ENCODE data around the gene CARD11. TPM values are rescaled to one million over a fixed set of nuclear protein-coding genes. Genes with fewer than 3 reads are reported as not detected.

CARD11 gene
- total and polyA plus RNA-seq, 2 experiments from 2014 or later = 17.7 to 29.0 TPM

- Histone ChIP-seq H2AFZ (no peak overlapping the region), H3K4me1 (ENCODE audit: insufficient read depth) (no peaks in the 10 kb centered on the region), H3K36me3 (ENCODE audit: insufficient read depth) (no peaks in the 10 kb centered on the region), H3K4me2 (no peak overlapping the region), H3K9me2 (ENCODE audit: insufficient read depth) (no peaks in the 10 kb centered on the region), H3K79me2 (replicated peaks; ENCODE audit: insufficient read depth) (no peaks in the 10 kb centered on the region), H3F3A (replicated peaks; ENCODE audit: low read depth) (no peaks in the 10 kb centered on the region), H3K27me3 (ENCODE audit: insufficient read depth) (no peaks in the 10 kb centered on the region), H4K20me1 (replicated peaks; ENCODE audit: insufficient read depth) (no peaks in the 10 kb centered on the region), H3K27ac (ENCODE audit: low read depth) (no peak overlapping the region), H3K4me3 (no peak overlapping the region)
- ATAC-seq (no peak), DNase-seq (ENCODE audit: low spot score) (no peak)
- Mint-ChIP-seq H3K9me3 (peaks cover 32% of the 10 kb centered on the region), H3K27ac (no peak overlapping the region), H3K27me3 (ENCODE audit: insufficient read depth, low read depth, poor library complexity) (peaks cover 14% of the 10 kb centered on the region), H3K4me3 (no peak overlapping the region), H3K36me3 (ENCODE audit: low read depth) (peaks cover 17% of the 10 kb centered on the region), H3K4me1 (no peaks in the 10 kb centered on the region)
- TF ChIP-seq EZH2 (IDR thresholded peaks at IDR 0.05; ENCODE audit: low read depth, unreplicated experiment) (no peak), POLR2AphosphoS5 (IDR thresholded peaks at IDR 0.05; ENCODE audit: low read depth) (no peak), CREB1 (CRISPR knock-in tag; IDR thresholded peaks at IDR 0.05; ENCODE audit: low read depth) (no peak), EZH2phosphoT487 (IDR thresholded peaks at IDR 0.05; ENCODE audit: unreplicated experiment) (no peak), ZNF331 (CRISPR knock-in tag; IDR thresholded peaks at IDR 0.05; ENCODE audit: low read depth) (no peak), ZNF114 (CRISPR knock-in tag; IDR thresholded peaks at IDR 0.05) (no peak)
- TF ChIP-seq, protein P1, sequence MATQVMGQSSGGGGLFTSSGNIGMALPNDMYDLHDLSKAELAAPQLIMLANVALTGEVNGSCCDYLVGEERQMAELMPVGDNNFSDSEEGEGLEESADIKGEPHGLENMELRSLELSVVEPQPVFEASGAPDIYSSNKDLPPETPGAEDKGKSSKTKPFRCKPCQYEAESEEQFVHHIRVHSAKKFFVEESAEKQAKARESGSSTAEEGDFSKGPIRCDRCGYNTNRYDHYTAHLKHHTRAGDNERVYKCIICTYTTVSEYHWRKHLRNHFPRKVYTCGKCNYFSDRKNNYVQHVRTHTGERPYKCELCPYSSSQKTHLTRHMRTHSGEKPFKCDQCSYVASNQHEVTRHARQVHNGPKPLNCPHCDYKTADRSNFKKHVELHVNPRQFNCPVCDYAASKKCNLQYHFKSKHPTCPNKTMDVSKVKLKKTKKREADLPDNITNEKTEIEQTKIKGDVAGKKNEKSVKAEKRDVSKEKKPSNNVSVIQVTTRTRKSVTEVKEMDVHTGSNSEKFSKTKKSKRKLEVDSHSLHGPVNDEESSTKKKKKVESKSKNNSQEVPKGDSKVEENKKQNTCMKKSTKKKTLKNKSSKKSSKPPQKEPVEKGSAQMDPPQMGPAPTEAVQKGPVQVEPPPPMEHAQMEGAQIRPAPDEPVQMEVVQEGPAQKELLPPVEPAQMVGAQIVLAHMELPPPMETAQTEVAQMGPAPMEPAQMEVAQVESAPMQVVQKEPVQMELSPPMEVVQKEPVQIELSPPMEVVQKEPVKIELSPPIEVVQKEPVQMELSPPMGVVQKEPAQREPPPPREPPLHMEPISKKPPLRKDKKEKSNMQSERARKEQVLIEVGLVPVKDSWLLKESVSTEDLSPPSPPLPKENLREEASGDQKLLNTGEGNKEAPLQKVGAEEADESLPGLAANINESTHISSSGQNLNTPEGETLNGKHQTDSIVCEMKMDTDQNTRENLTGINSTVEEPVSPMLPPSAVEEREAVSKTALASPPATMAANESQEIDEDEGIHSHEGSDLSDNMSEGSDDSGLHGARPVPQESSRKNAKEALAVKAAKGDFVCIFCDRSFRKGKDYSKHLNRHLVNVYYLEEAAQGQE (IDR thresholded peaks at IDR 0.05; ENCODE audit: unreplicated experiment) = no peak
Measured at GRCh38 chr7:2986561-2986960, 57.1 kb downstream of the CARD11 start.

GRCh38 chr7:2985866-2986265 lies 57.8 kb downstream of the CARD11 start:
- H3K36me3 ChIP-seq (ENCODE audit: insufficient read depth) = no peaks in the 10 kb centered on the region
- Mint-ChIP-seq H3K27ac (no peak overlapping the region), H3K9me3 (peaks cover 27% of the 10 kb centered on the region), H3K36me3 (ENCODE audit: low read depth) (peaks cover 13% of the 10 kb centered on the region), H3K27me3 (ENCODE audit: insufficient read depth, low read depth, poor library complexity) (peaks cover 16% of the 10 kb centered on the region), H3K4me1 (no peaks in the 10 kb centered on the region), H3K4me3 (no peak overlapping the region)
- H3K9me2 ChIP-seq (ENCODE audit: insufficient read depth) = no peaks in the 10 kb centered on the region
- no peak overlapping the region for H3K27ac ChIP-seq (ENCODE audit: low read depth)
- ATAC-seq (no peak), DNase-seq (ENCODE audit: low spot score) (no peak)
- H3K4me2 ChIP-seq = no peak overlapping the region
- H3K4me3 ChIP-seq = no peak overlapping the region
- H2AFZ ChIP-seq = no peak overlapping the region
- H3K27me3 ChIP-seq (ENCODE audit: insufficient read depth) = no peaks in the 10 kb centered on the region
- no peaks in the 10 kb centered on the region for H4K20me1 ChIP-seq (replicated peaks; ENCODE audit: insufficient read depth)
- no peaks in the 10 kb centered on the region for H3F3A ChIP-seq (replicated peaks; ENCODE audit: low read depth)
- H3K4me1 ChIP-seq (ENCODE audit: insufficient read depth) = no peaks in the 10 kb centered on the region
- H3K79me2 ChIP-seq (replicated peaks; ENCODE audit: insufficient read depth) = no peaks in the 10 kb centered on the region
- TF ChIP-seq NANOG (IDR thresholded peaks at IDR 0.05; ENCODE audit: borderline replicate concordance) (no peak), POLR2AphosphoS5 (IDR thresholded peaks at IDR 0.05; ENCODE audit: low read depth) (no peak), ZNF331 (CRISPR knock-in tag; IDR thresholded peaks at IDR 0.05; ENCODE audit: low read depth) (no peak)
- TF ChIP-seq, protein P1 (IDR thresholded peaks at IDR 0.05; ENCODE audit: unreplicated experiment) = no peak
- TF ChIP-seq, protein P2, sequence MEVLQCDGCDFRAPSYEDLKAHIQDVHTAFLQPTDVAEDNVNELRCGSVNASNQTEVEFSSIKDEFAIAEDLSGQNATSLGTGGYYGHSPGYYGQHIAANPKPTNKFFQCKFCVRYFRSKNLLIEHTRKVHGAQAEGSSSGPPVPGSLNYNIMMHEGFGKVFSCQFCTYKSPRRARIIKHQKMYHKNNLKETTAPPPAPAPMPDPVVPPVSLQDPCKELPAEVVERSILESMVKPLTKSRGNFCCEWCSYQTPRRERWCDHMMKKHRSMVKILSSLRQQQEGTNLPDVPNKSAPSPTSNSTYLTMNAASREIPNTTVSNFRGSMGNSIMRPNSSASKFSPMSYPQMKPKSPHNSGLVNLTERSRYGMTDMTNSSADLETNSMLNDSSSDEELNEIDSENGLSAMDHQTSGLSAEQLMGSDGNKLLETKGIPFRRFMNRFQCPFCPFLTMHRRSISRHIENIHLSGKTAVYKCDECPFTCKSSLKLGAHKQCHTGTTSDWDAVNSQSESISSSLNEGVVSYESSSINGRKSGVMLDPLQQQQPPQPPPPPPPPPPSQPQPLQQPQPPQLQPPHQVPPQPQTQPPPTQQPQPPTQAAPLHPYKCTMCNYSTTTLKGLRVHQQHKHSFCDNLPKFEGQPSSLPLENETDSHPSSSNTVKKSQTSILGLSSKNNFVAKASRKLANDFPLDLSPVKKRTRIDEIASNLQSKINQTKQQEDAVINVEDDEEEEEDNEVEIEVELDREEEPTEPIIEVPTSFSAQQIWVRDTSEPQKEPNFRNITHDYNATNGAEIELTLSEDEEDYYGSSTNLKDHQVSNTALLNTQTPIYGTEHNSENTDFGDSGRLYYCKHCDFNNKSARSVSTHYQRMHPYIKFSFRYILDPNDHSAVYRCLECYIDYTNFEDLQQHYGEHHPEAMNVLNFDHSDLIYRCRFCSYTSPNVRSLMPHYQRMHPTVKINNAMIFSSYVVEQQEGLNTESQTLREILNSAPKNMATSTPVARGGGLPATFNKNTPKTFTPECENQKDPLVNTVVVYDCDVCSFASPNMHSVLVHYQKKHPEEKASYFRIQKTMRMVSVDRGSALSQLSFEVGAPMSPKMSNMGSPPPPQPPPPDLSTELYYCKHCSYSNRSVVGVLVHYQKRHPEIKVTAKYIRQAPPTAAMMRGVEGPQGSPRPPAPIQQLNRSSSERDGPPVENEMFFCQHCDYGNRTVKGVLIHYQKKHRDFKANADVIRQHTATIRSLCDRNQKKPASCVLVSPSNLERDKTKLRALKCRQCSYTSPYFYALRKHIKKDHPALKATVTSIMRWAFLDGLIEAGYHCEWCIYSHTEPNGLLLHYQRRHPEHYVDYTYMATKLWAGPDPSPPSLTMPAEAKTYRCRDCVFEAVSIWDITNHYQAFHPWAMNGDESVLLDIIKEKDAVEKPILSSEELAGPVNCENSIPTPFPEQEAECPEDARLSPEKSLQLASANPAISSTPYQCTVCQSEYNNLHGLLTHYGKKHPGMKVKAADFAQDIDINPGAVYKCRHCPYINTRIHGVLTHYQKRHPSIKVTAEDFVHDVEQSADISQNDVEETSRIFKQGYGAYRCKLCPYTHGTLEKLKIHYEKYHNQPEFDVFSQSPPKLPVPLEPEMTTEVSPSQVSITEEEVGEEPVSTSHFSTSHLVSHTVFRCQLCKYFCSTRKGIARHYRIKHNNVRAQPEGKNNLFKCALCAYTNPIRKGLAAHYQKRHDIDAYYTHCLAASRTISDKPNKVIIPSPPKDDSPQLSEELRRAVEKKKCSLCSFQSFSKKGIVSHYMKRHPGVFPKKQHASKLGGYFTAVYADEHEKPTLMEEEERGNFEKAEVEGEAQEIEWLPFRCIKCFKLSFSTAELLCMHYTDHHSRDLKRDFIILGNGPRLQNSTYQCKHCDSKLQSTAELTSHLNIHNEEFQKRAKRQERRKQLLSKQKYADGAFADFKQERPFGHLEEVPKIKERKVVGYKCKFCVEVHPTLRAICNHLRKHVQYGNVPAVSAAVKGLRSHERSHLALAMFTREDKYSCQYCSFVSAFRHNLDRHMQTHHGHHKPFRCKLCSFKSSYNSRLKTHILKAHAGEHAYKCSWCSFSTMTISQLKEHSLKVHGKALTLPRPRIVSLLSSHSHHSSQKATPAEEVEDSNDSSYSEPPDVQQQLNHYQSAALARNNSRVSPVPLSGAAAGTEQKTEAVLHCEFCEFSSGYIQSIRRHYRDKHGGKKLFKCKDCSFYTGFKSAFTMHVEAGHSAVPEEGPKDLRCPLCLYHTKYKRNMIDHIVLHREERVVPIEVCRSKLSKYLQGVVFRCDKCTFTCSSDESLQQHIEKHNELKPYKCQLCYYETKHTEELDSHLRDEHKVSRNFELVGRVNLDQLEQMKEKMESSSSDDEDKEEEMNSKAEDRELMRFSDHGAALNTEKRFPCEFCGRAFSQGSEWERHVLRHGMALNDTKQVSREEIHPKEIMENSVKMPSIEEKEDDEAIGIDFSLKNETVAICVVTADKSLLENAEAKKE (CRISPR knock-in tag; IDR thresholded peaks at IDR 0.05) = no peak
